NCI-H1105 (cell line): ENCODE measurements around the gene SETBP1.

ENCODE experiments used
- DNase-seq: peaks from one replicate; lab custom pipeline; 2025; lab: John Stamatoyannopoulos, UW

Gene SETBP1

GRCh38 chr18:44937960-44938719, 257.5 kb downstream of the SETBP1 start:
- DNase-seq = peak; percentile 86

GRCh38 chr18:44938720-44939665, 258.3 kb downstream of the SETBP1 start:
- DNase-seq = no peak

GRCh38 chr18:44941516-44941915, 260.8 kb downstream of the SETBP1 start:
- no peak for DNase-seq

- no peak for DNase-seq
Observed at GRCh38 chr18:44942073-44942472, 261.4 kb downstream of the SETBP1 start.

GRCh38 chr18:44943311-44943881, 262.7 kb downstream of the SETBP1 start:
- no peak for DNase-seq

GRCh38 chr18:44944461-44944860, 263.8 kb downstream of the SETBP1 start:
- no peak for DNase-seq

GRCh38 chr18:44945888-44946401, 265.3 kb downstream of the SETBP1 start:
- DNase-seq = peak; percentile 5

- peak; percentile 2 for DNase-seq
Observed at GRCh38 chr18:44946529-44947113, 265.9 kb downstream of the SETBP1 start.

GRCh38 chr18:44949967-44950366, 269.3 kb downstream of the SETBP1 start:
- no peak for DNase-seq

- DNase-seq = no peak
Observed at GRCh38 chr18:44950685-44951195, 270.1 kb downstream of the SETBP1 start.

GRCh38 chr18:44951748-44952147, 271.1 kb downstream of the SETBP1 start:
- no peak for DNase-seq

- DNase-seq = no peak
Observed at GRCh38 chr18:44954257-44954656, 273.6 kb downstream of the SETBP1 start.

GRCh38 chr18:44955825-44956224, 275.1 kb downstream of the SETBP1 start:
- no peak for DNase-seq

GRCh38 chr18:44957025-44957424, 276.3 kb downstream of the SETBP1 start:
- no peak for DNase-seq

GRCh38 chr18:44957461-44957860, 276.8 kb downstream of the SETBP1 start:
- no peak for DNase-seq

GRCh38 chr18:44958040-44958439, 277.4 kb downstream of the SETBP1 start:
- no peak for DNase-seq

GRCh38 chr18:44958455-44958854, 277.8 kb downstream of the SETBP1 start:
- DNase-seq = no peak

GRCh38 chr18:44959013-44959412, 278.3 kb downstream of the SETBP1 start:
- DNase-seq = no peak

GRCh38 chr18:44960580-44960979, 279.9 kb downstream of the SETBP1 start:
- no peak for DNase-seq

- DNase-seq = no peak
Observed at GRCh38 chr18:44961288-44961995, 280.8 kb downstream of the SETBP1 start.

GRCh38 chr18:44967599-44967998, 286.9 kb downstream of the SETBP1 start:
- DNase-seq = no peak
